Gastroesophageal sphincter (tissue), 3 donors: ENCODE measurements around the gene UCN3.

Experiments used
- POLR2A ChIP-seq, 2 donors: fragments of 450-650 bp; IDR thresholded peaks; one replicate each; pipeline ENCODE4 v1.6.1; 2017; ENCODE audit warnings: antibody characterized with exemption in 2 of 2, mild to moderate bottlenecking in 2 of 2, moderate library complexity in 1 of 2
- TF ChIP-seq, protein P1 (sequence below), 4 experiments: fragments of 200-600 bp in 2 of 4; fragments of 450-650 bp in 2 of 4; sonication (generic) in 1 of 4; IDR thresholded peaks; one replicate each; pipeline ENCODE4 v1.5.1; 2017 to 2019; ENCODE audit warnings: antibody characterized with exemption in 4 of 4, mild to moderate bottlenecking in 2 of 4, moderate library complexity in 2 of 4

DNA sequence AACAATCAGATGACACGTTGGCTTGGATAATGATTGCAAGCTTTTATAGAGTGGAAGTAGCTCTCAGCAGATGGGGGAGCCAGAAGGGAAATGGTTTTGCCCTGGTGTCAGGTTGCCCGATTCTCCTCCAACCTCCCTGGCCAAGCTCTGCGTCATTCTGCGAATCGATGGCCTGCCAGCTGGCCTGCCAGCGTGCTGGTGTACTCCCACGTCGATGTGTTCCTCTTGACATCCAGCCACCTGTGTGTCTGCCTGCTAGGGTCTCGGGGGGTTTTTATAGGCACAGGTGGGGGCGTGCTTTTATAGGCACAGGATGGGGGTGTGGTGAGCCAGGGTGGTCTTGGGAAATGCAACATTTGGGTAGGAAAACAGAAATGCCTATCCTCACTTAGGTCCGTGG, 52.2 kb downstream of the UCN3 start:
- TF ChIP-seq POLR2A (IDR thresholded peaks at IDR 0.05) = no peak
- TF ChIP-seq, protein P1, sequence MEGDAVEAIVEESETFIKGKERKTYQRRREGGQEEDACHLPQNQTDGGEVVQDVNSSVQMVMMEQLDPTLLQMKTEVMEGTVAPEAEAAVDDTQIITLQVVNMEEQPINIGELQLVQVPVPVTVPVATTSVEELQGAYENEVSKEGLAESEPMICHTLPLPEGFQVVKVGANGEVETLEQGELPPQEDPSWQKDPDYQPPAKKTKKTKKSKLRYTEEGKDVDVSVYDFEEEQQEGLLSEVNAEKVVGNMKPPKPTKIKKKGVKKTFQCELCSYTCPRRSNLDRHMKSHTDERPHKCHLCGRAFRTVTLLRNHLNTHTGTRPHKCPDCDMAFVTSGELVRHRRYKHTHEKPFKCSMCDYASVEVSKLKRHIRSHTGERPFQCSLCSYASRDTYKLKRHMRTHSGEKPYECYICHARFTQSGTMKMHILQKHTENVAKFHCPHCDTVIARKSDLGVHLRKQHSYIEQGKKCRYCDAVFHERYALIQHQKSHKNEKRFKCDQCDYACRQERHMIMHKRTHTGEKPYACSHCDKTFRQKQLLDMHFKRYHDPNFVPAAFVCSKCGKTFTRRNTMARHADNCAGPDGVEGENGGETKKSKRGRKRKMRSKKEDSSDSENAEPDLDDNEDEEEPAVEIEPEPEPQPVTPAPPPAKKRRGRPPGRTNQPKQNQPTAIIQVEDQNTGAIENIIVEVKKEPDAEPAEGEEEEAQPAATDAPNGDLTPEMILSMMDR (IDR thresholded peaks at IDR 0.05) = no peak
